ENCODE measurements around the gene DNAJA4.
A peak's percentile ranks its signal among the peaks of the same experiment; 100 is the strongest.

DNAJA4 gene

GRCh38 chr15:78264304-78265136 lies at the start of gene DNAJA4:
DNAJA4 (plus strand) TSS chr15:78264562; CDS start chr15:78264764, 202 bp downstream.
- Histone ChIP-seq H3K9ac (ENCODE audit: low read length) (peak within 1 kb of the TSS; percentile 88), H3K4me3 (ENCODE audit: low read length) (peak within 1 kb of the TSS; percentile 68), H3K9me3 (ENCODE audit: control insufficient read depth, low read length) (no peaks in the 10 kb centered on the region), H3K27me3 (ENCODE audit: control insufficient read depth, insufficient read depth, low read length) (no peaks in the 10 kb centered on the region), H3K36me3 (ENCODE audit: control insufficient read depth, insufficient read depth, low read length) (no peaks in the 10 kb centered on the region), H3K4me1 (ENCODE audit: control insufficient read depth, insufficient read depth, low read length) (peaks cover 20% of the 10 kb centered on the region)

- H3K4me3 ChIP-seq (ENCODE audit: low read length) = no peak overlapping the region
- H3K4me1 ChIP-seq (ENCODE audit: control insufficient read depth, insufficient read depth, low read length) = peaks cover 39% of the 10 kb centered on the region
- H3K9ac ChIP-seq (ENCODE audit: low read length) = no peak overlapping the region
- H3K9me3 ChIP-seq (ENCODE audit: control insufficient read depth, low read length) = no peaks in the 10 kb centered on the region
- no peaks in the 10 kb centered on the region for H3K36me3 ChIP-seq (ENCODE audit: control insufficient read depth, insufficient read depth, low read length)
- peaks cover 3% of the 10 kb centered on the region for H3K27me3 ChIP-seq (ENCODE audit: control insufficient read depth, insufficient read depth, low read length)
Measured at GRCh38 chr15:78216276-78217104, 47.9 kb upstream of the DNAJA4 start.

- no peaks in the 10 kb centered on the region for H3K36me3 ChIP-seq (ENCODE audit: control insufficient read depth, insufficient read depth, low read length)
Measured at GRCh38 chr15:78220713-78221112, 43.6 kb upstream of the DNAJA4 start.

GRCh38 chr15:78222745-78223395 lies 41.5 kb upstream of the DNAJA4 start:
- no peak overlapping the region for H3K4me3 ChIP-seq (ENCODE audit: low read length)
- no peaks in the 10 kb centered on the region for H3K4me1 ChIP-seq (ENCODE audit: control insufficient read depth, insufficient read depth, low read length)
- H3K27me3 ChIP-seq (ENCODE audit: control insufficient read depth, insufficient read depth, low read length) = no peaks in the 10 kb centered on the region
- H3K9me3 ChIP-seq (ENCODE audit: control insufficient read depth, low read length) = no peaks in the 10 kb centered on the region
- no peak overlapping the region for H3K9ac ChIP-seq (ENCODE audit: low read length)
- H3K36me3 ChIP-seq (ENCODE audit: control insufficient read depth, insufficient read depth, low read length) = no peaks in the 10 kb centered on the region

More at GRCh38 chr15:78220713-78221112, 43.6 kb upstream of the DNAJA4 start:
- no peak overlapping the region for H3K4me3 ChIP-seq (ENCODE audit: low read length)
- no peaks in the 10 kb centered on the region for H3K27me3 ChIP-seq (ENCODE audit: control insufficient read depth, insufficient read depth, low read length)
- no peak overlapping the region for H3K9ac ChIP-seq (ENCODE audit: low read length)
- H3K4me1 ChIP-seq (ENCODE audit: control insufficient read depth, insufficient read depth, low read length) = peaks cover 17% of the 10 kb centered on the region
- no peaks in the 10 kb centered on the region for H3K9me3 ChIP-seq (ENCODE audit: control insufficient read depth, low read length)

- Histone ChIP-seq H3K36me3 (ENCODE audit: control insufficient read depth, insufficient read depth, low read length) (no peaks in the 10 kb centered on the region), H3K9me3 (ENCODE audit: control insufficient read depth, low read length) (no peaks in the 10 kb centered on the region), H3K9ac (ENCODE audit: low read length) (no peak overlapping the region), H3K4me1 (ENCODE audit: control insufficient read depth, insufficient read depth, low read length) (no peaks in the 10 kb centered on the region), H3K4me3 (ENCODE audit: low read length) (no peak overlapping the region), H3K27me3 (ENCODE audit: control insufficient read depth, insufficient read depth, low read length) (no peaks in the 10 kb centered on the region)
Measured at GRCh38 chr15:78223396-78224022, 40.9 kb upstream of the DNAJA4 start.

- Histone ChIP-seq H3K36me3 (ENCODE audit: control insufficient read depth, insufficient read depth, low read length) (no peaks in the 10 kb centered on the region), H3K4me3 (ENCODE audit: low read length) (no peak overlapping the region), H3K4me1 (ENCODE audit: control insufficient read depth, insufficient read depth, low read length) (no peaks in the 10 kb centered on the region), H3K9ac (ENCODE audit: low read length) (no peak overlapping the region), H3K9me3 (ENCODE audit: control insufficient read depth, low read length) (no peaks in the 10 kb centered on the region), H3K27me3 (ENCODE audit: control insufficient read depth, insufficient read depth, low read length) (no peaks in the 10 kb centered on the region)
Measured at GRCh38 chr15:78224023-78224411, 40.3 kb upstream of the DNAJA4 start.

- no peak overlapping the region for H3K4me3 ChIP-seq (ENCODE audit: low read length)
- H3K4me1 ChIP-seq (ENCODE audit: control insufficient read depth, insufficient read depth, low read length) = no peaks in the 10 kb centered on the region
- H3K36me3 ChIP-seq (ENCODE audit: control insufficient read depth, insufficient read depth, low read length) = no peaks in the 10 kb centered on the region
- H3K27me3 ChIP-seq (ENCODE audit: control insufficient read depth, insufficient read depth, low read length) = peaks cover 3% of the 10 kb centered on the region
- no peak overlapping the region for H3K9ac ChIP-seq (ENCODE audit: low read length)
- no peaks in the 10 kb centered on the region for H3K9me3 ChIP-seq (ENCODE audit: control insufficient read depth, low read length)
Measured at GRCh38 chr15:78225783-78226541, 38.4 kb upstream of the DNAJA4 start.

- no peak overlapping the region for H3K9ac ChIP-seq (ENCODE audit: low read length)
- peaks cover 3% of the 10 kb centered on the region for H3K27me3 ChIP-seq (ENCODE audit: control insufficient read depth, insufficient read depth, low read length)
- no peaks in the 10 kb centered on the region for H3K36me3 ChIP-seq (ENCODE audit: control insufficient read depth, insufficient read depth, low read length)
- H3K4me3 ChIP-seq (ENCODE audit: low read length) = no peak overlapping the region
- H3K9me3 ChIP-seq (ENCODE audit: control insufficient read depth, low read length) = no peaks in the 10 kb centered on the region
- H3K4me1 ChIP-seq (ENCODE audit: control insufficient read depth, insufficient read depth, low read length) = no peaks in the 10 kb centered on the region
Measured at GRCh38 chr15:78228356-78228996, 35.9 kb upstream of the DNAJA4 start.

GRCh38 chr15:78229431-78230406 lies 34.6 kb upstream of the DNAJA4 start:
- peaks cover 6% of the 10 kb centered on the region for H3K27me3 ChIP-seq (ENCODE audit: control insufficient read depth, insufficient read depth, low read length)

GRCh38 chr15:78232951-78233350 lies 31.4 kb upstream of the DNAJA4 start:
- H3K36me3 ChIP-seq (ENCODE audit: control insufficient read depth, insufficient read depth, low read length) = no peaks in the 10 kb centered on the region
- no peak overlapping the region for H3K4me3 ChIP-seq (ENCODE audit: low read length)
- H3K4me1 ChIP-seq (ENCODE audit: control insufficient read depth, insufficient read depth, low read length) = no peaks in the 10 kb centered on the region
- H3K27me3 ChIP-seq (ENCODE audit: control insufficient read depth, insufficient read depth, low read length) = peaks cover 8% of the 10 kb centered on the region
- H3K9me3 ChIP-seq (ENCODE audit: control insufficient read depth, low read length) = no peaks in the 10 kb centered on the region
- no peak overlapping the region for H3K9ac ChIP-seq (ENCODE audit: low read length)

More at GRCh38 chr15:78229431-78230406, 34.6 kb upstream of the DNAJA4 start:
- Histone ChIP-seq H3K36me3 (ENCODE audit: control insufficient read depth, insufficient read depth, low read length) (no peaks in the 10 kb centered on the region), H3K4me1 (ENCODE audit: control insufficient read depth, insufficient read depth, low read length) (no peaks in the 10 kb centered on the region), H3K9ac (ENCODE audit: low read length) (no peak overlapping the region), H3K4me3 (ENCODE audit: low read length) (no peak overlapping the region), H3K9me3 (ENCODE audit: control insufficient read depth, low read length) (no peaks in the 10 kb centered on the region)
